NCI-H748 (cell line): ENCODE data around the gene LITAFD.
"Not testable (repeated sequence)": the region's sequence is repeated elsewhere in the genome, so short reads cannot be mapped to it uniquely, and the experiment has no call there.

Source experiments
- DNase-seq: peaks from one replicate; lab custom pipeline; 2025; ENCODE audit not compliant: unreplicated experiment; lab: John Stamatoyannopoulos, UW

The LITAFD gene

GRCh38 chr16:8916541-8917225 lies 34.5 kb downstream of the LITAFD start:
- DNase-seq: no peak

GRCh38 chr16:8917336-8917735 lies 35.2 kb downstream of the LITAFD start:
- DNase-seq: not testable (repeated sequence)

- no peak for DNase-seq
Measured at GRCh38 chr16:8919089-8919933, 37.2 kb downstream of the LITAFD start.

GRCh38 chr16:8919934-8920462 lies 37.8 kb downstream of the LITAFD start:
- peak; percentile 9 for DNase-seq

- no peak for DNase-seq
Measured at GRCh38 chr16:8920645-8921346, 38.6 kb downstream of the LITAFD start.

- DNase-seq: no peak
Measured at GRCh38 chr16:8921347-8921984, 39.3 kb downstream of the LITAFD start.

GRCh38 chr16:8923199-8923598 lies 41.0 kb downstream of the LITAFD start:
- DNase-seq: no peak

- DNase-seq: no peak
Measured at GRCh38 chr16:8924214-8924613, 42.1 kb downstream of the LITAFD start.

GRCh38 chr16:8925455-8925854 lies 43.3 kb downstream of the LITAFD start:
- DNase-seq: no peak

GRCh38 chr16:8926827-8927226 lies 44.7 kb downstream of the LITAFD start:
- no peak for DNase-seq

- no peak for DNase-seq
Measured at GRCh38 chr16:8928467-8928957, 46.4 kb downstream of the LITAFD start.

- DNase-seq: peak; percentile 40
Measured at GRCh38 chr16:8929086-8929748, 47.1 kb downstream of the LITAFD start.

GRCh38 chr16:8931859-8932258 lies 49.7 kb downstream of the LITAFD start:
- DNase-seq: no peak

GRCh38 chr16:8934601-8935000 lies 52.5 kb downstream of the LITAFD start:
- DNase-seq: no peak
